Measurements from ENCODE around the gene FGF10.
A peak's percentile ranks its signal among the peaks of the same experiment; 100 is the strongest.

The FGF10 gene

DNA sequence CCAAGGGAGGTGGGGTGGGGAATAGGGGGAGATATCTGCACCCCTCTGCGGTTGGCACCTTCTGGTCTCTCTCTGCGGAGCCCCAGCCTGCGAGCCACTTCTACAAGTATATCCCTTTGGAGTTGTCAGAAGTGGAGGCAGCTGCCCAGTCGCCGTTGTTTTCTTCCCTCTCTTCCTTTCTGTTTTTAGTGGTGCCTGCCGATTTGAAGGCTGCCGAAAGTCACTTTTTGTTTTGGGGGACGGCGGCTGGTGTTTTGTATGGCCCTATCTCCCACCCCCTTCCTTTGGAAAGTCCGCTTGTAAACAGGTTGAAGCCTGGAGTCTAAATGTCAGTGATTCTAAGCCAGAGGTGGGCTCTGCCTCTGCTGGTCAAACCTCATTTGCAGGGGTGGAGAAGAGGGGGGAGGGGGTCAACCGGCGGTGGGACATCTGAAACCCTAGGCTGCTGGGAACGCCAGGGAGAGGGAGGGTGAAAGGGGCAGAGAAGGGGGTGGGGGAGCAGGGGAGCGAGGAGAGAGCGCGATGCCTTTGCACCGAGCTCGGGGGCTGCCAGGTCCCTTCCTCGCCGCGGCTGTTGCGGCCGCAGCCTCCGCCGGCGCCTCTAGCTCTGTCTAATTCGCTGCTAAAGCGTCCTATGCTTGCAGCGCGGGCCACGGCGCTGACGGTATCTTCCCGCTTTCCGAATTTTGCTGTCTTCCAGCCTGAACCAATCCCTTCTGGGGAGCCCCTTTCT, at the start of gene FGF10:
Gene FGF10 (minus strand): TSS at position 331 of the 733 bp plus-strand sequence. CDS start 738 bp downstream, outside the sequence.
- DNase-seq, result peak; percentile 82

DNA sequence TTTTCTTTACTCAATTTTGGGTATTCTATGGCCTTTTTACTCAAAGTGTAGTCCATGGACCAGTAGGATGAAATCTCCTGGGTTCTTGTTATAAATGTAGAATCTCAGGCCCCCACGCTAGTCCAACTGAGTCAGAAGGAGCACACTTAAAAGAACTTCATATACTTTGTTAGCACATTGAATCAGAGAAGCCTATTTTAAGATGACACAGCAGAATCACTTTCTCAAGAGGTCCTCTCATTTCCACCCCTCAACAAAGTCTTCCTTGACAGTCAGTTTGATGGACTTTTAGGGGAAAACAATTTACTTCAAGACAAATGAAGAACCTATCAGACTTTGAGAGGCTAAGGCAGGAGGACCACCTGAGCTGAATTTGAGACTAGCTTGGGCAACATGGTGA, 37.7 kb upstream of the FGF10 start:
- DNase-seq, result no peak

DNA sequence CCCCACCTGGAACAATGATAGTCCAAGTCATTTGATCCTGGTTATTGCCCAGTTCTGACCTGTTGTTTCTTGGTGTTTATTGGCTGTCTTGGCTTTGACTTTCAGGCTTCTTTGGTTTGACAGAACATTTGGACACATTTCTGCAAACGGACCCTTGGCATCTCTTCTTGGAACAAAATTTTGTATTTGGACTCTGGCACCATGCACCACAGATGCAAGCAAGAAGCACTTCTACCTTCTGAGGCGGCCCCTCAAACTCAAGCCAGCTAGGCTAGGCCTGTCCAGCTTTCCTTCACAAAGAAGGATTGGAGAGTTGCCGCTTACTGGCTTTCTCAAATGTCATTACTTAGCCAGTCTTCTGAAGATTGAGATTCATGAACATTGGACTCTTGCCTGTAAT, 23.1 kb upstream of the FGF10 start:
- DNase-seq, result peak; percentile 55

DNA sequence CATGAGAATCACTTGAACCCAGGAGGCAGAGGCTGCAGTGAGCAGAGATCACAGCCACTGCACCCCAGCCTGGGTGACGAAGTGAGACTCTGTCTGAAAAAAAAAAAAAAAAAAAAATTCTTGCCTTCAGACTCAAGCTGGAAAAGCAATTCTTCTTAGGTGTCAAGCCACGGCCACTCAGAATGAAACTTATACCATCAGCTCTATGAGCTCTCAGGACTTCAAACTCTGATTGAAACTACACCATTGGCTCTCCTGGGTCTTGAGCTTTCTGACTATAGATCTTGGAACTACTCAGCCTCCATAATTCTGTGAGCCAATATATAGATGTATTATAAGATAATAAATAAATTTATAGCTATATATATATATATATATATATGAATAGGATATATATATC, 12.9 kb upstream of the FGF10 start:
- DNase-seq, result no peak

DNA sequence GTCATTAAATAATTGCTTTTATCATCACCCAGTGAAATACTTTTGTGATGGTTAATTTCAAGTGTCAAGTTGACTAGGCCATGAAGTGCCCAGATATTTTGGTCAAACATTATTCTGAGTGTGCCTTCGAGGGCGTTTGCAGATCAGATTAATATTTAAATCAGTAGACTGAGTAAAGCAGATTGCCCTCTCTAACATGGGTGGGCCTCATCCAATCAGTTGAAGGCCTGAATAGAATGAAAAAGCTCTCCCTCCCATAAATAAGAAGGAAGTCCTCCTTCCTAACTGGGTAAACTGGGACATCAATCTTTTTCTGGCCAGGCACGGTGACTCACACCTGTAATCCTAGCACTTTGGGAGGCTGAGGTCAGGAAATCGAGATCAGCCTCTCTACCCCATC, 12.4 kb upstream of the FGF10 start:
- no peak for DNase-seq

DNA sequence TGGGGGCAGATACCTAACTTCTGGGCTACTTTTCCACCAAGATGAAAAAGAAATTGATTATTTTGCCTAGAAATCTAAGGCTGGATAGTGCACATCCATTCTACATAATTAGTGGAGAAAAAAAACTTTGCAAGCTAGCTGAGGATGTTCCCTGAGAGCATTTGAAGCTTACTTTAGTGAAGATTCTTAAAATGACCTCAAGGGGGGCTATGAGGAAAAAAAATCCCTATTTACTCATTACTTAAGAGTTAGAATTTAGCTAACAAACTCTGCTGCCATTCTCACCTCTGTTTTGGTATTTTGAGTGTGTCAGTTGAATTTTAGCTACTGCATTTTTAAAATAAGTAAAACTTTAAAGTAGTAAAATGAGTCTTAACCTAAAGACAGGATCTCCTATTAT, 9.2 kb upstream of the FGF10 start:
- no peak for DNase-seq

DNA sequence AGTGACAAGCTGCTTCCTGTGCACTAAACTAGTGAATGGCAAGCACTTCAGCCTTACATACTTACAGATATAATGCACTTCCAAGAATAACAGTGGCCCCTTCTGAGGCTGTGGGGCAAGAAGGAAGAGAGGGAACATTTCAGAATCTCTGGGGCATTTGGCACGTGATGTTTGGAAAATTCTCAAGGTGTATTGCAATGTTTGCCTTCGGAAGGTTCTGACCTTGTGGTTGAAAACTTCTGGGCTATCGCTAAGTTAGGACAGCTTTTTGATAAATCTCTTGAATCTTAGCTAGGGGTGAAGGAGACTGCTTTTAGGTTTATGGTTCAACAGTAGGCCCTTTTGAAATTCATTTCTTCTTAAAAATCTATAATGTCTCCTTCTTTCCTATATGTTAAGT, 7.1 kb upstream of the FGF10 start:
- DNase-seq, result no peak

DNA sequence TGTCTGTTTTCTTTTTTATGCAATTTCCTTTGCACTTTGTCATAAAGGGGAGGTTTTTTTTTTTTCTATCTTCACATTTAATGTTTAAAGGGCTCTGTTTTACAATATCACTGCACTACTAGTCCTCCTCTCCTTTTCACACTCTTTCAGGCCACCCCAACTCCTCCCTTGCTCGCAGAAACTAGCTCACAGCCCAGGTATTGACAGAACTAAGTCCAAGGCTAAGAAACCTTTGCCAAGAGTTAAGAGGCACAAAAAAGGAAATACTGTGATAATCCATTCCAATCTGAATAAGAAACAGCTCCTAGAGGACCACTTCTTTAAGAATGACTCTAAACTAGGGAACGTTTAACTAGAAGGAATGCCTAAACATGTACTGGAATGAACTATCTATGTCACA, 1.1 kb upstream of the FGF10 start:
- no peak for DNase-seq

DNA sequence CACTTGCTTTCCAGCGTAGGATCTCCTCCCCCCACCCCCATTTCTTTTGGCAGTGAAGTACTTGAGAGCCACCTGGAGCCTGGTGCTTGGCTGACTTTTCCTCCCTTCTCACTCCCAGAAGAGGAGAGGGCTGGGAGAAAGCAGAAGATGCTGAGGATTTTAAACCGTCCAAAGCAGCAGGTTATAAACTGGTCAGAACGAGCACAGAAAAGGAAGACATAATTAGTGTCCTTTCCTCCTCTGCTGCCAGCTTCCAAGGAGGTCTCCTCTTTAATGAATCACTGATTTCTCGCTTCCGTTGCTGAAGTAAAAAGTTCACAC, 563 bp upstream of the FGF10 start:
- DNase-seq, result no peak

DNA sequence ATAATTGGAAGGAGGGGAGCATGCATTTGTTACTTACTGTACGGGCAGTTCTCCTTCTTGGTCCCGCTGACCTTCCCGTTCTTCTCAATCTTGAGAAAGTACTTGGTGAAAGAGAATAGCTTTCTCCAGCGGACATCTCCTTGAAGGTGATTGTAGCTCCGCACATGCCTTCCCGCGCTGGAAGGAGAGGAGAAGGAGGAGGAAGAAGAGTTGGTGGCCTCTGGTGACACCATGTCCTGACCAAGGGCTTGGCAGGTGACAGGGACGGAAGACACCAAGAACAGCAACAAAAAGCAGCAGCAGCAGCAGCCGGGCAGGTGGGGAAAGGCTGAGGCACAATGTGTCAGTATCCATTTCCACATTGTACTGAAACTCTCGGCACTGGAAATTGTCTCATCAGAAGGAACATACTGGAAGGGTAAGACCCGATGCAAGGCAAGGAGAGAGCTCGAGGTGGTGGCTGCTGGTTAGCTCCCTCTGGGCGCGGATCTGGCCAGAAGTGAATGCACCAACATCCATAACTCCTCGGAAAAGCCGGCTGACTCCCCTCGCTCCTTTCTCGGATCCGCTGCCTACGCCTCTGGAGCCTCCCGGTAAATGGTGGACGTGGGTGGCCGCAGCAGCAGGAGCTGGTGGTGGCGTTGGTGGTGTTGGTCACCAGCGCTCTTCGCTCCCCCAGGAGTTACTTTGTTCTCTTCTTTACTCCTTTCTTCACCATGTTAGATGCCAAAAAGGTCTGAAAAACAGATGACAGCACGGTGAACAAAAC, 715 bp downstream of the FGF10 start:
- DNase-seq, result peak; percentile 55

DNA sequence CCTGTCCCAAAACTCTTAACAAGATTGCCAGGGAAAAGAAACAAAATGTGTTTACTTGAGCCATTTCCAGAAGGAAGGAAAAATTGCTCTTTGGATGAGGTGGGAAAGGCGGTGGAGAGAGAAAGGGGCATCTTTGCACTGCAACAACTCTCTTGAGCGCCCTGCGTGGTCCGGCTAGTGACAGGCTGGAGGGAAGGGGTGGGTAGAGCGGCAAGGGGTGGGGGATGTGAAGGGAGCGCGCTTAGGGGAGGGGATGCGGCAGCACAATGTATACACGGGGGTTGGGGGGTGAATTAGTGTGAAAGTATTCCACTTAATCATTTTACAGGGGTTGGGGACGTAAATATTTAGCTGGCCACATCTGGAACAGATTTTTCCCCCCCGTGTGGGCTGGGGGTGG, 1.3 kb downstream of the FGF10 start:
- DNase-seq, result peak; percentile 69

DNA sequence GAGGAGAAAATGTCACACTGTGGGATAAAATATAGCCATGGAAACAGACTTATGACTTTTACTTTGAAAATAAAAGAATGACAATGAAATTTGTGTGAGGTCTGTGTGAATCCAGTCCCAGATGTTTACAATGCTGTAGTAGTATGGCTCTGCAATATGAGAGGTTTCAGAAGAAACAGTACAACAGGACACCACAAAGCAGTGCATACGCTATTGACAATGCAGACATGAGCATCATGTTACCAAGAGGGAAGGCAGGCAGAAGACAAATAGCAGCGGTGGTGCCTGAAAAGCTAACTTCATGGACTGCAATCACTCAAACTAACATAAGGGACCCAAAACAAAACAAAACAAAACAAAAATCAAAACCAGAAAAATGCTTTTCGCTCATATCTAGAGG, 1.8 kb downstream of the FGF10 start:
- no peak for DNase-seq

DNA sequence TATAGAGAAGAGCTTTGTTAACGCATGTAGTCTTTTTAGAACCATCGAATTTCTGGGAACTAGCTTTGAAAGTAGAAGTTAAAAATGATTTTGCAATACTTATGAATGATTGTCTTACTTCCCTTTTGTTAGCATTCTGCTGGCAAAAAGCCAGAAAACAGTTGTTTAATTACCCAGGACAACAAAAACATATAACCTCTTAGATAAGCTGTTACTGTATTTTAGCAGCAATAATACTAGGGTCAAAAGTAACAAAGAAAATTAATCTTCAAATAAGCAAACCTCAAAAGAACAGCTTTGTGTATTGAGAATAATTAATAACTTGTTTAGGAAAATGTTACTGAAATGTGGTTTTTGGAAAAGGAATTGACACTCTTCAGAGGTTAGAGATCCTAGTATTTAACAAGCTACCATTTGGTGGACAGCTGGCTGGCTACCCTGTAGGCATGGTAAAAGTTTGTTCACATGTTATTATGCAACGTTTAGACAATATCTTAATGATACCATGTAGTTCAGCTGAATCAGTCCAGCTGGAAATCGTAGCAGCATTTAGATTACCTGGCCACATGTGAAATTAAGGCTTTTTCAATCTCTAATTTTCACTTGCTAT, 3.8 kb downstream of the FGF10 start:
- no peak for DNase-seq

DNA sequence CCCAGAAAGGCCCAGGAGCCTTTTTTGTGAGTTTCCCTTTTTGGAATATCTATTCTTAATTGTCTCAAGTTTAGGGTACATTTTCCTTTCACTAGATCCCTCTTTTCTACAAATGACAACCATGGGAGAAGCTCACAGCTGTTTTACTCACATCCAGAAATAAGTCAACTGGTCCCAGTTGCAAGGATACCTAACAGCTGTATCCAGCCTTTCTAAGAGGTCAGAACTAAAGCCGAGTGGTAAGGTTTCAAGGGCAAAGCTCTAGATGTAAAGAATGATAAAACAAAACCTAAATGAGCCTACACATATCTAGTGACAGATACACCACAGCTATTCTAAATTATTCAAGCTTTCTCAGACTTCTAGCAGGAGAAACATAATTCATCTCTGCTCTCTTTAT, 4.4 kb downstream of the FGF10 start:
- DNase-seq, result no peak

DNA sequence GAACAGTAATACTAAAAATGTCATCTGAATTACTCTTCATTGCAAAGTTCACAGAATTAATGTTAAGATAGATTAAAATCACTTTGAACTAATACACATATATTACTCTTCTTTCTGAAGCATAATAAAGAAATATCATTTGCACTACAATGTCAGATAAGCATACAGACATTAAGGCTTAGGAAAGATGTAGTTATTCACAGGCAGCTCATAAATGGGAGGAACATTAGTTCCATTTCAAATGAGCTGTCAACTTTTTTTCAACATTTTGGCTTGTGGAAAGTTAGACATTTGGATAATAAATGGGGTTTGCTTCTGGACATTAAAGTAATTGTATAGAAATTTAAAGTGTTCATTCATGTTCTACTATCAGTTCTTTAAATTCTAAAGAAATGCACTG, 6.3 kb downstream of the FGF10 start:
- no peak for DNase-seq

DNA sequence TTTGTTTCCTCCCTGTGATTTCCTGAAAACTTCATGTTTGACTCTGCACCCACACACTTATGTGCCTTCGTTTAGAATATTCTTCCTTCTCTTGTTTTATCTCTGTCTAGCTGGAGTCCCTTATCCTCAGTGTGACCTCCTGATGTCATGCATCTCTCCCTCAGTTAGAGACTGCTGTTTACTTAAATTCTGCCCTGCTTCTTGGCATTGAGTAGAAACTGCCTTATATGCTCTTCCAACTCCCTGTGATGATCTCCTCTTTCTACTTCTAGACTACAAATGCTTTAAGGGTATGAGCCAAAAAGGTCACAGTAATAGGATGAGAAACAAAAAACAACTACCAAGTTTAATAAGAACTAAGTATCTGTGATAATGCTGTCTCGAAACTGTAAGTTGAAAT, 12.2 kb downstream of the FGF10 start:
- no peak for DNase-seq

DNA sequence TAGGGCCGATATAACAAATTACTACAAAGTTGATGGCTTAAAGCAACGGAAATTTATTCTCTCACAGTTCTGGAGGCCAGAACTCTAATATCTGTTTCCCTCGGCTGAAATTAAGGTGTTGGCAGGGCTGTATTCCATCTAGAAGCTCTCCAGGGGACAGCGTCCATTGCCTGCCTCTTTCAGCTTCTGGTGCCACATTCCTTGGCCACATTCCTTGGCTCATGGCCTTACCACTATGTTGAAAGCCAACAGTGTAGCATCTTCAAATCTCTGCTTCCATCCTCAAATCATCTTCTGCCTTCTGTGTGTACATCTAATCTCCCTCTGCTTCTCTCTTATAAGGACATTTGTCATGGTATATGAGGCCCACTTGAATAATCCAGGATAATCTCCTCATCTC, 17.2 kb downstream of the FGF10 start:
- DNase-seq, result no peak

DNA sequence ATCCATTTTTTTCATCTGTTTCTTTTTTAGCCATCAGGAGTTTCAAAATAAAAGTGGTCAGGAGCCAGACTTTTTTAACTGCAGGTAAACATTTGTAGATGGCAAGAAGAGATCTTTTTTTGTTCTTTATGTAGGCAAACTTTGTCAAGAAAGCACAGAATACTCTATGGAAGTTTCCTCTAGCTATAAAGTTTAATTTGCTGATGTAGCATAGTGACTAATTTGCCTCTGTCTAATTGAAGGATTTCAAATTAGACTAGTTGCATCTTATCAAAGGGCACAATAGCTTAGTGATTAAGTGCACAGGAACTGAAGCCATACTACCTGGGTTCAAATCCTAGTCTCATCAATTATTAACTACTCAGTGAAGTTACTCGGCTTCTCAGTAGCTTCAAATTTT, 22.0 kb downstream of the FGF10 start:
- no peak for DNase-seq

DNA sequence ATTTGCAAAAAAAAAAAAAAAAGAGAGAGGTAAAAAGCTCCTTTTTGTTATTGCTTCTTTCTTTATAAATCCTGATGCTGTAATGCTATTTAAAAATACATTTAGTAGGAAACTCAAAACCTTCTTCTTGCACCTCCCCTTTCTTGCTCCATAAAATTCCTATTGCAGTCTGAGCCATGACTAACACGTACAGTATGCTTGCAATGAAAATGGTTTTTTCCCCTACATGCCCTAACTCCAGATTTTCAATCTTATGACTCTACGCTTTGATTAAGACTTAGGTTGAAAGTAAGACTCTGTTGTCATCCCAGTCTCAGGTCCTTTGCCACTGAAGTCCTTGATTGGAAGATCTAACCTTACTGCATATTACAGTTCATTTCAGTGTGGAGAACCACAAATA, 23.9 kb downstream of the FGF10 start:
- DNase-seq, result no peak

DNA sequence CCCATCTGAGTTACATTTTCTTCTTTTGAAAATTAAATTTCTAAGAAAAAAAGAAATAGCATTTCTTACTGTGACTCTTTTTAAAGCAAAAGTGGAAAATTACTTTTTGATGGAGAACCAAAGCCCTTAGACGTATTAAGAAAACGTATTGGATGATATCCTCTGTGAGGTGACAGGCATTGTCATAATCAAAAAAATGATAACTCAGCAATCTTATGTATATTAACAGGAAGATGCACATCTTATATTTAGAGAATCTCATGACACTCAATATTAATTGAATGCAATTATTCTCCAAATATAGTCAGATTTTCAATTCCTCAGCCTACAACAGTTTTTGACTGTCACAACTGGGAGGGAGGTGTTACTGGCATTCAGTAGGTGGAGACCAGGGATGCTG, 25.1 kb downstream of the FGF10 start:
- no peak for DNase-seq

DNA sequence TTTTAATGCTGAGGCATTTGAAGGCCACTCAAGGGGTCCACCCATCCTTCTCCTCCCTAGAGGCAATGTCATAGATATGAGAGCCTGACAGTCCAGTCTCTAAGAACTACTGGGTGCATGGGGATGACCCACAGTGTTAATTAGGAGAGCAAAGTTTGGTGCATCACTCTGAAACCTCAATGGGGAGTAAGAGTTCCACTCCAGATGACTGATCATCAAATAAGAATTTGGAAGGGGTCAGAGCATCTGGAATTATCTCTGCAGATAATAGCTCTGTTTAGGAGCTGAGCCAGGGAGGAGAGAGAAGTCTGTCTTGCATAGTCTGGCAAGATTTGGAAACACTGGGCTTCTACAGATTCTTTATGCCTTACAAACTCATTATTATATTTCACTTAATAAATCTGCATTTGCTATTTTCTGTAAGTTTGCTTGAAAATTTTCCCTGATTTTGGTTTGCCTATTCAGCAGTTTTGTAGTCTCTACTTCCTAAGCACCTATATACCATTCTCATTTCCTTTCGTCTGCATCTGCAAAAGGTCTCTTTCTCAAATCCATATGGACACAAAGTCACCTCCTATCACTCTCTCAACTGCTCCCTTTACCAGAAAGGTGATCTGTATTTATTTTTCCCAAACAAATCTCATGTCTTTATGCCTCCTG, 27.7 kb downstream of the FGF10 start:
- DNase-seq, result no peak

DNA sequence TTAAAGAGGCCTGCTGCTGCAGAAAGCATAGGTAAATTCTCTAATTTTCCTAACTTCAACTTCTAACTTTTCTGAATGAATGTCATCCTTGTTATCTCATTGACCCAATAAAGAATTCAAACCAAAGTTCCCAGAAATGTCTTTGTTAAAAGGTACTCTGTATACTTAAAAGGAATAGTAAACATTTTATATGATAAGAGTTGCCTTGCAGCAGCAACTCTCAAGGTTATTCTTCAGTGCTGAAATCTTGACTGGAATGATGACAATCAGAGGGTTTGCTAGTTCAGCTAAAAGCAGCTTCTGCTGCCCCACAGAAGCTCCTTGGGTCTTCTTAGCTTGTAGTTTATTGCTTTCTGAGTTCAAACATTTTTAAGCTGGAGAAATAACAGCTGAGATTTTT, 28.3 kb downstream of the FGF10 start:
- no peak for DNase-seq

DNA sequence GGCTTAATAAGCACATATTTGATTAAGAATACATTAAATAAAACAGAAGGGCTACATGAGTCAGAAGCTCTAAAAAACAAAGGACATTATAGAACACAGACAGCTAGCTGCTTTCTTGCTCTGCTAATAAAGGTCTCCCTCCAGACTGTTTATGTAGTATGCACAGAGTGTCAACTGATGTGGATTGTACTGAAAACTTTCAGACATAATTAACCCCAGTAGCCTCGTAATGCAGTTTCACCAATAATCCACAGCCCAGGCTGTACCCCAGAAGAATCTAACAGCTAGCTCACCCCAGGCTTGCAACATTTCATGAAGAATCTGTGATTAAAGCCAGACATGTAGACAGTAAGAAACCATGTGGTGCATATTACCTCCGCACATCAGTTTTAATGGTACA, 30.8 kb downstream of the FGF10 start:
- no peak for DNase-seq

DNA sequence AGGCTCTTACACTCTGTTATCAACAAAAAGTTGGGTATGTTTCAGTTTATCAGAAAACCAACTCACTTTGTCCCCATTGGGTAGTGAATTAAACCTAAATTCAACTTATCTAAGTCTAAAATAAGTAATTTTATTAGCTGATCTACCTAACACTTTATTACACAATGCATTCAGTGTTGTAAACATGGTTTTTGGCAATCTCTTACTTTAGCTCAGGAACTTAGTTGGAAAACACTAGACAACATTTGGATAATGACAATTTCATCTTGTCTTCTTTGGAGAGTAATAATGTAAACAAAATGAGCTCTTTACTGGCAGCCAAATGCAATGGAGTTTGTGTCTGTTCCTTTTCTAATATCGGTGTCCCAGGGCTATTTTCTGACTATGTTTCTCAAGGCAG, 33.0 kb downstream of the FGF10 start:
- DNase-seq, result no peak
